Kidney epithelial cell (primary cell): Measurements from ENCODE around the gene HPDL. TPM values are rescaled to one million over a fixed set of nuclear protein-coding genes. Genes with fewer than 3 reads are reported as not detected.

Experiments used
- DNase-seq: peaks from one replicate; pipeline ENCODE4 v3.0.0-alpha.2; 2010; ENCODE audit warnings: low read depth
- H3K27me3 ChIP-seq: 2 replicates; pipeline ENCODE4 v1.6.0; 2011; ENCODE audit warnings: low read length; ENCODE audit not compliant: control insufficient read depth, insufficient read depth
- H3K36me3 ChIP-seq: 2 replicates; pipeline ENCODE4 v1.5.1; 2011; ENCODE audit warnings: low read length; ENCODE audit not compliant: control insufficient read depth, insufficient read depth
- H3K4me3 ChIP-seq: 2 replicates; pipeline ENCODE4 v1.5.1; 2011; ENCODE audit warnings: low read depth, mild to moderate bottlenecking, control low read depth, low read length
- CTCF ChIP-seq: IDR thresholded peaks from 2 replicates; pipeline ENCODE4 v1.5.1; 2011; ENCODE audit warnings: mild to moderate bottlenecking, moderate library complexity, low read length, control low read depth, inconsistent platforms; ENCODE audit not compliant: insufficient read depth, poor library complexity, severe bottlenecking
- total RNA-seq: library from RNA; depleted of rRNA; stranded (reverse); fragments of >200 nt; gene quantifications from 2 replicates; pipeline ENCODE4 v1.2.3, GENCODE V29; 2015

The HPDL gene
- total RNA-seq, 1 donor from 2014 or later = 0.58 TPM

DNA sequence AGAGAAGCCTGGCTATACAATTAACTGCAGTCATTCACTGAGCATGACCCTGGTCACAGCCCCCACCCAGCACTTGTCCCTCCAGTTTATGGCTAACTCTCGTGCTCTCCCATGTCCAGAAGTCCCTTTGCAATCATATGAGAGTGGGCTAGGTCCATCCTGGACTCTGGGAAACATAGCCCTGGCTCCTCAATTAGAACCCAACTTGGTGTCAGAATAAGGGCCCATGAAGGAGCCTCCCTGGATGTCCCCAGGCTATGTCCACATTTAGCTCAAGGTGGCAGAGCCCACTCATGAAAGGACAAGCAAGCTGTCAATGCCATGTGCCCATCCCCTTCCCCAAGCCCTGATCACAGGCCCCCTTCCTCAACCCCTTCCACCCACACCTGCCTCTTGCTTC is 27.4 kb upstream of the HPDL start:
- H3K27me3 ChIP-seq = no peaks in the 10 kb centered on the region
- TF ChIP-seq CTCF = no peak
- no peak overlapping the region for H3K4me3 ChIP-seq
- no peaks in the 10 kb centered on the region for H3K36me3 ChIP-seq
- no peak for DNase-seq

DNA sequence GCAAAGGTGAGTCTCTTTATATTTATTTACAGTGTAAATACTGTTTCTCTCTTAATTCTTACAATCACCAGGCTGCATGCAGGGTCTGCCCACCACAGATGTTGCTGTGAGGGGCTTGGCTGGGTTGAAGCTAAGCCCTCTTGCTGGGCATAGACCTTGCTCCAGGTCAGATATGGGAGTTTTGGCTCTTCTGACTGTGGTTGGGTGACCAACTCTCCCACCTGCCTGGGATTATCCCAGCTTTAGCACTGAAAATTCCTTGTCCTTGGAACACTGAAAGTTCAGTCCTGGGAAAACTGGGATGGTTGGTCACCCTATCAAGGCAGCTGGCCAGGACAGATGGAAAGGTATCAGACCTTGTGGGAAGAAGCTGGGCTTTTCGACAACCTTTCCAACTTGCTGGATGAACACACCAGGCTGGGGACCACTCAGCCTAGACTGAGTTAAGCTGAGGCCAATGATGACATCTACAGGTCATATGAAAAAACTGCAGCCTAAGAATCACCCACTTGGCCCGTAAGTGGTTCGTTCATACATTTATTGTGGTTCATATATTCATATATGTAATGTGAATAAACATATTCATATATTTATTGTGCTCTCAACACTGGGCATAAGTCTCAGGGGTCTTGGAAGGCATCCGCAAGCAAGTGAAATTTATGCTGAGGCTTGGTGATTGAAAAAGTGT is 26.6 kb upstream of the HPDL start:
- DNase-seq = peak; percentile 26
- no peaks in the 10 kb centered on the region for H3K36me3 ChIP-seq
- no peak overlapping the region for H3K4me3 ChIP-seq
- H3K27me3 ChIP-seq = no peaks in the 10 kb centered on the region
- peak; percentile 70 for TF ChIP-seq CTCF

- Histone ChIP-seq H3K27me3 (no peaks in the 10 kb centered on the region), H3K4me3 (no peak overlapping the region), H3K36me3 (no peaks in the 10 kb centered on the region)
- TF ChIP-seq CTCF = no peak
- DNase-seq = no peak
Measured at GRCh38 chr1:45300669-45300997, 26.1 kb upstream of the HPDL start.

- no peak for DNase-seq
- Histone ChIP-seq H3K36me3 (no peaks in the 10 kb centered on the region), H3K4me3 (peak overlapping the region; percentile 51), H3K27me3 (no peaks in the 10 kb centered on the region)
- no peak for TF ChIP-seq CTCF
Measured at GRCh38 chr1:45302505-45303150, 24.1 kb upstream of the HPDL start.

GRCh38 chr1:45303520-45304310 is 23.0 kb upstream of the HPDL start:
- H3K27me3 ChIP-seq = no peaks in the 10 kb centered on the region
- no peaks in the 10 kb centered on the region for H3K36me3 ChIP-seq
- peak; percentile 74 for TF ChIP-seq CTCF
- peak; percentile 82 for DNase-seq
- peak overlapping the region; percentile 68 for H3K4me3 ChIP-seq
